Measurements from ENCODE around the gene AVPR2.

The AVPR2 gene

DNA sequence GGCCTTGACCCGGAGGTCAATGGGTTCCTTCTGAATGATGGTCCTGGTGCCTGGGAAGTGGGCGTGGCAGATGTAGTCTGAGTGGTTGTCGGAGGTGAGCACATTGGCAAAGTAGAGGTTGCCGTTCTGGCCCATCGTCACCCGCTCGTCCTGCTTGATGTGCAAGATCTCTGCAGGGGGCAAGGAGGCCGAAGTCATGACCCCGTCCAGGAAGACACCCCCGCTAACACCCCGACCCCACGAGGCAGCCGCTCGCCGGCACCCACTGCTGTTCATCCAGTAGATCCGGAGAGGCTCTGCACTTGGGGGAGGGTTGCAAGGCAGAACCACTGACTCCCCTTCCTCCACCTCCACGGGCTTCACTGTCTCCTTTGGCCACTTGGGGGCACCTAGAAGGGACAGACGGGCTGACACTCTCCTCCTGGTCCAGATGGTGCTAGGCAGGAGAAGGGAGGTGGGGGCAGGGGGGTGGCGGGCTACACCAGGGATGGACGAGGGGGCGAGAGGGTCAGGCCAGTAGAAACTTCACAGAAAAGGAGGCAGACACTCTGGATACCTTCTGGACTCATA is 33.6 kb upstream of the AVPR2 start:
- no peak overlapping the region for H3K4me3 ChIP-seq (ENCODE audit: low read depth, low read length)

GRCh38 chrX:153871451-153871850 is 33.0 kb upstream of the AVPR2 start:
- H3K4me3 ChIP-seq (ENCODE audit: low read depth, low read length), result no peak overlapping the region

- H3K4me3 ChIP-seq (ENCODE audit: low read depth, low read length), result no peak overlapping the region
These were observed 32.3 kb upstream of the AVPR2 start for GRCh38 chrX:153871946-153872878.

- no peak overlapping the region for H3K4me3 ChIP-seq (ENCODE audit: low read depth, low read length)
These were observed 31.0 kb upstream of the AVPR2 start for GRCh38 chrX:153873282-153874084.

DNA sequence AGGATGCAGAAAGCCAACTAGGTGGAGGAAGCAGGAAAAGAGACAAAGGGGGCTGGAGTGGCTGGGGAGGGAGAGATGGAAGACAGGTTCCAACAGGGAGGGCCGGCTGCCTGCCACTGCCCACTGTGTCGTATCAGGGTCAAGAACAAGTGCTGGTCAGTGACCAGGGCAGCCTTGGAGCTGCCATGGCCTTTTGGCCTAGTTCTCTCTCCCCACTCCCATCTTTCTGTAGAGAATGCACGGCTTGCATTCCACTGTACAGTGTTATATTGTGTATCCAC is 30.4 kb upstream of the AVPR2 start:
- H3K4me3 ChIP-seq (ENCODE audit: low read depth, low read length), result no peak overlapping the region

GRCh38 chrX:153874366-153875125 is 29.9 kb upstream of the AVPR2 start:
- H3K4me3 ChIP-seq (ENCODE audit: low read depth, low read length), result no peak overlapping the region

- H3K4me3 ChIP-seq (ENCODE audit: low read depth, low read length), result no peak overlapping the region
These were observed 28.9 kb upstream of the AVPR2 start for GRCh38 chrX:153875391-153876111.

DNA sequence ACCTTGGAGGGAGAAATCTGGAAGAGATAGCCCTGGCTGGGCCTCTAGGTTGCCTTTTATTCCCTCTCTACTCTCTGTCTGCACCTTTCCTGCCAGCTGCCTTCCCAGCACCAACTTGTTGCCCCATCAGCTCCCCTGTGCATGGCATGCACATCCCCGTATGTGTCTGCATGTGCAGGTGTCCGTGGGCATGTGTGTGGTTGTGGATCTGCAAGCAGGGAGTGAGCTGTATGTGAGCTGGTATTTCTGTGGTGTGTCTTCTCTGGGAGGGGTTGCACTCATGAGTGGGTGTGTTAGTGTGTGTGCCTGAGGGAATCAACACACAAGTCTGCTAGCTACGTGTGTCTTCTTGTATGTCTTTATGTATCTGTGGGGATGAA is 28.4 kb upstream of the AVPR2 start:
- H3K4me3 ChIP-seq (ENCODE audit: low read depth, low read length), result no peak overlapping the region

GRCh38 chrX:153877571-153878261 is 26.8 kb upstream of the AVPR2 start:
- H3K4me3 ChIP-seq (ENCODE audit: low read depth, low read length), result no peak overlapping the region

- no peak overlapping the region for H3K4me3 ChIP-seq (ENCODE audit: low read depth, low read length)
These were observed 26.1 kb upstream of the AVPR2 start for GRCh38 chrX:153878345-153878744.

DNA sequence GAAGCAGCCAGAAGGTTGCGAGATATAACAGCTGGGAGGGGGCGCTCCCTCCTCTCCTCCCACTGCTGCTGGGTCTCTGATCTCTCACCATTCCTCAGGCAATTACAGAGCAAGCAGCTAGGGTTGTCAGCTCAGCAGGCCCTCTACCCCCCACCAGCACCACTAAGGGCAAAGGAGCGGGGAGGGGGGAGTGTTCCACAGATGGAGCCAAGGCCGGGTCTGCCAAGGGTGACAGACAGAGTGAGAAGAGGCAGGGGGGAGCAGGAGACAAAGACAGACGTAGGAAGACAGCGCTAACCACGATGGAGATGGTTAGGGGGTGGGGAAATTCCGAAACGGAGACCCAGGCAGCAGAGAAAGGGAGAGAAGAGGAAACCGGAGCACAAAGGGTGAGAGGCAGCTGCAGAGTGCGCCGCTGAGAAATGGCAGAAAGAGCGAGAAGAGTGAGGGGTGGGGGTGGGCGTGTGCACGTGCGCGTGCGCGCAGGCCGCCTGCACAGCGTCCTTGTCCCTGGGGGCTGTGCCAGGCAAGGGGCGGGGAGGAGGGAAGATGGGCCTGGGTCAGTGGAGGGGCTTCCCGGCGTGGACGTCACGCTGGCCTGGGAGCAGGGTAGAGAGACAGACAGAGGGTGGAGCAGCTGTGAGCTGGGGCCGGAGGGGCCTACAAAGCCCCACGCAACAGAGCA is 25.4 kb upstream of the AVPR2 start:
- H3K4me3 ChIP-seq (ENCODE audit: low read depth, low read length), result no peak overlapping the region

GRCh38 chrX:153879741-153880439 is 24.6 kb upstream of the AVPR2 start:
- H3K4me3 ChIP-seq (ENCODE audit: low read depth, low read length), result no peak overlapping the region

DNA sequence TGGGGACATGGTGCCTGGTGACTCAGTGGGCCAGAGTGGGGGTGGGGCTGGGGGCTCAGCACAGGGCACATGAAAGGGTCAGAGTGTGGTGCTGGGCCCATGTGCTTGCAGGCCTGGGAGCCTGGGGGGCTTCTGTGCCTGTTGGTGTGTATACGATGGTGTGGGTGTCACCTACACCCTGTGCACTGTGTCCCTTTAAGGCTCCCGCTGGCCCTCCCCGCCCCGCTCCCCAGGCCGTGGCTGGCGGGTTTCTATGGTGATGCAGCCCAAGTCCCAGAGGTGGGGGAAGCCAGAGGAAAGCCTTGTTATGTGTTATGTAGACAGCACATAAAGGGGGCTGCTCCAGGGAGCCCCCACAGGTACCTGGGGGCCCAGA is 24.0 kb upstream of the AVPR2 start:
- H3K4me3 ChIP-seq (ENCODE audit: low read depth, low read length), result no peak overlapping the region

DNA sequence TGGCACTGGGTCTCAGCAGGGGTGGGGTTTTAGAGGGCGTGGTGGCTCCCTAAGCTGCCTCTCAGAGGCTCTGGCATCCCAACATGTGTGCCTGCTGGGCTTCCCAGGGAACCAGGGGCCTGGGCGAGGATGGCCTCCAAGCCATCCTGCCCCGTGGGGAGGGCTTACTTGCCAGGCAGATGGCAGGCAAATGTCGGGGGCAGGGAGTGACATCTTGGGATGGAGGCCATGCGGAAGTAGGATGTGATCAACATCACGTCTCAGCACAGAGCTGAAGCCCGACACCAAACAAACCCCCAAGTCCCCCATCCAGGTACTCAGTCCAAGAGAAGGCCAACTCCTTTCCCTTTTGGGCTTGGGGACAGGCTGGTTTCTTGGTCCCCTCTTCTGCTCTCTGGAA is 23.2 kb upstream of the AVPR2 start:
- no peak overlapping the region for H3K4me3 ChIP-seq (ENCODE audit: low read depth, low read length)

- H3K4me3 ChIP-seq (ENCODE audit: low read depth, low read length), result no peak overlapping the region
These were observed 22.4 kb upstream of the AVPR2 start for GRCh38 chrX:153882086-153882498.

DNA sequence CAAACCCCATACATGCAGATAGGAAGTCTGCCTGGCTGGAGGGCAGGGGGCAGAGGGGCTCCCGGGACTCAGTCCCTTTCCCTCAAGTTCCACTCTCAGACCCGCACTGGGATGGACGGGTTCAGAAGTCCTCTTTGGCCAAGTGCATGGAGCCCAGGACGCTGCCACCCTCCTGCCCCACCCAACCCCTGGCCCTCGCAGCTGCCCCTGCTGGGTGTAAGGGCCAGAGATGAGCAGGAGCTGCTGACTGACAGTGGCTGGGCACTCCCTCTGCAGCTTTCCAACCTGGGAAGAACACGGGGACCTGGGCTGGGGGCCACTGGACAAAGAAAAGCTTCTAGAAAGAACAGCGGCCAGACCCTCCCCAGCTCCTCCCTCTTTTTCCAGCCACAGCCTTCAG is 21.9 kb upstream of the AVPR2 start:
- H3K4me3 ChIP-seq (ENCODE audit: low read depth, low read length), result no peak overlapping the region

DNA sequence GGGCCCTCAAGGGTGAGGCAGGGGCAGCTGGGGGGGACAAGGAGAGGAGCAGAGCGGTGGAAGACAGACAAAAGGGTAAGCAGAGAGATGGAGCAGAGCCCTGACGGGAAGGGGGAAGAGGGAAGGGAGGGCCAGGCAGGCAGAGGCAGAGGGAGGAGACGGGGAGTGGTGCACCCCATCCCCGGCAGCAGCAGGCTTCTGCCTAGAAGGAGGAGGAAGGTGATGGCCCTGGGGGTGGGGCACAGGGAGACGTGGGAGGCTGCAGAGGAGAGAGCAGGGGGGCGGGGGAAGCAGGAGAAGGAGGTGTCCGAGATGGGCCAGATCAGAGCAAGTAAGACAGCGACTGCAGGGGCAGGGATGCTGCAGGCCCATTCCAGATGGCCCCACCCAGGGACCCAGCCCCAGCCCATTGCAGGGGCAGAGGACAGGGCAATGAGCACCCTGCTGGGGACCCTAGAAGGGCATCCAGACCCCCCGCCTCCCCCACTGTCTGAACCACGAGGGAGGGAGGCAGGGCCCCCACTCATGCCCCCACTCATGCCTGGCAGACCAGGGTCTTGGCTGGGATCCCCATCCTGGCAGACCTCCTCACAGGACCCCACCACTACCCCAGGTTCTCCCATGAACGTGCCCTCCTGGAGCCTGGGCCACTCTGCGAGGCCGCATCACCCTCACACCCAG is 21.2 kb upstream of the AVPR2 start:
- no peak overlapping the region for H3K4me3 ChIP-seq (ENCODE audit: low read depth, low read length)

DNA sequence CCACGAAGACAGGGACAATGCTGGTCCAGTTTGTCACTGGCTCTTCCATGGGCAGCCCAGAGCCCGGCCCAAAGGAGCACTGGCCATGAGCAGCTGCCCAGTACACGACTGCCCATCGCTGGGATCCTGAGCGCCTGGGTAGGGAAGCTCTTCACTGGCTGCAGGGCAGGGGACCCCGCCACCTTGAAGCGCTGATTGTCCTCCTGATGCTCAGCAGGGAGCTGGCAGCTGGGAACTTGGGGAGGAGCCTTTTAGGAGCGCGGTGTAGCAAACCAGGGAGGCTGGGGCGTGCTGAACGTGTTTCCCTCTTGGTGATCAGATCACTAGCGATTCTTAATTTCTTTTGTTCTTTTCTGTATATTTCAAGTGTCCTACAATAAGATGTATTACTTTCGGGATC is 20.3 kb upstream of the AVPR2 start:
- H3K4me3 ChIP-seq (ENCODE audit: low read depth, low read length), result no peak overlapping the region
